OCI-LY7 (cell line): ENCODE data around the gene PXN. TPM values are rescaled to one million over a fixed set of nuclear protein-coding genes. Genes with fewer than 3 reads are reported as not detected.
A peak's percentile ranks its signal among the peaks of the same experiment; 100 is the strongest.

Experiments
- BruUV-seq: library from RNA; stranded (reverse); fragments of 400-500 nt; replicated peaks from 2 replicates; lab custom pipeline; 2021; lab: Mats Ljungman, UMichigan
- CTCF ChIA-PET: fragments of 300-600 bp; sonication (Branson Sonifier 250); formaldehyde crosslinking; loops from one replicate; lab custom pipeline; 2022; ENCODE audit warnings: antibody characterized with exemption; ENCODE audit not compliant: unreplicated experiment; lab: Charles Lee
- POLR2A ChIA-PET: fragments of 300-600 bp; sonication (Branson Sonifier 250); formaldehyde crosslinking; loops from one replicate; lab custom pipeline; 2022; ENCODE audit warnings: antibody characterized with exemption; lab: Charles Lee
- DNase-seq: peaks from one replicate; pipeline ENCODE4 v3.0.0-alpha.2; 2015; ENCODE audit warnings: low spot score
- H2AFZ ChIP-seq: fragments of 200-600 bp; sonication (generic), shearing (Covaris generic); 2 replicates; pipeline ENCODE4 v1.6.1; 2014; ENCODE audit warnings: mild to moderate bottlenecking, antibody characterized with exemption, low read length, moderate library complexity
- H3K27ac ChIP-seq: fragments of 200-600 bp; sonication (generic); 2 replicates; pipeline ENCODE4 v1.5.1; 2014; ENCODE audit warnings: mixed run types, low read depth, mild to moderate bottlenecking, moderate library complexity, low read length, inconsistent platforms; ENCODE audit not compliant: poor library complexity, severe bottlenecking
- H3K36me3 ChIP-seq: fragments of 200-600 bp; sonication (generic); 2 replicates; pipeline ENCODE4 v1.6.1; 2014; ENCODE audit warnings: mild to moderate bottlenecking, antibody characterized with exemption, low read length, moderate library complexity, mixed read lengths; ENCODE audit not compliant: insufficient read depth
- H3K4me1 ChIP-seq: fragments of 200-600 bp; sonication (generic); 2 replicates; pipeline ENCODE4 v1.5.1; 2014; ENCODE audit warnings: mild to moderate bottlenecking, low read length; ENCODE audit not compliant: insufficient read depth, poor library complexity, severe bottlenecking
- H3K4me2 ChIP-seq: fragments of 200-600 bp; sonication (generic); 2 replicates; pipeline ENCODE4 v1.6.1; 2014; ENCODE audit warnings: mild to moderate bottlenecking, low read length
- H3K4me3 ChIP-seq: fragments of 200-600 bp; sonication (generic); 2 replicates; pipeline ENCODE4 v1.5.1; 2014; ENCODE audit warnings: mild to moderate bottlenecking, low read depth, low read length; ENCODE audit not compliant: poor library complexity, severe bottlenecking
- H3K79me2 ChIP-seq: fragments of 200-600 bp; sonication (generic); 2 replicates; pipeline ENCODE4 v1.6.1; 2016; ENCODE audit warnings: low read depth, mild to moderate bottlenecking, low read length, moderate library complexity, mixed read lengths; ENCODE audit not compliant: insufficient read depth
- H3K9me2 ChIP-seq: fragments of 200-600 bp; sonication (generic); 2 replicates; pipeline ENCODE4 v1.6.1; 2016; ENCODE audit warnings: mild to moderate bottlenecking, low read length, mixed read lengths; ENCODE audit not compliant: insufficient read depth
- H3K9me3 ChIP-seq: fragments of 200-600 bp; sonication (generic); 2 replicates; pipeline ENCODE4 v1.6.1; 2014; ENCODE audit warnings: mild to moderate bottlenecking, mixed run types, low read length, mixed read lengths
- H4K20me1 ChIP-seq: fragments of 200-600 bp; sonication (generic); 2 replicates; pipeline ENCODE4 v1.6.1; 2014; ENCODE audit warnings: mild to moderate bottlenecking, antibody characterized with exemption, low read length, moderate library complexity, mixed read lengths; ENCODE audit not compliant: insufficient read depth
- CTCF ChIP-seq: fragments of 200-600 bp; sonication (generic); conservative IDR thresholded peaks from 2 replicates; pipeline ENCODE4 v1.5.1; 2014; ENCODE audit warnings: mild to moderate bottlenecking, antibody characterized with exemption, low read length, moderate library complexity, mixed read lengths
- EZH2phosphoT487 ChIP-seq: fragments of 200-600 bp; sonication (generic); IDR thresholded peaks from 2 replicates; pipeline ENCODE4 v1.6.1; 2018; ENCODE audit warnings: low read depth, borderline replicate concordance, mild to moderate bottlenecking, mixed run types, antibody characterized with exemption, low read length, moderate library complexity, mixed read lengths
- intact Hi-C: fragments of 100-400 bp; cut with micrococcal nuclease; formaldehyde crosslinking; loops from one replicate; pipeline ENCODE4 v1.10.0; 2022; ENCODE audit not compliant: unreplicated experiment
- total RNA-seq, 2 experiments: library from RNA; depleted of rRNA in 1 of 2; stranded (reverse); fragments of >200 nt in 1 of 2; shearing (Covaris generic) in 1 of 2; gene quantifications; 2 replicates each; pipeline ENCODE4 v1.2.3, GENCODE V29; 2014 to 2022

The PXN gene
- total RNA-seq, 2 experiments from 2014 or later = 8.6 to 22.9 TPM

GRCh38 chr12:120292411-120292660 is 26.8 kb upstream of the PXN start:
- H3K27ac ChIP-seq = peak overlapping the region; percentile 89
- peaks cover 32% of the 10 kb centered on the region for H3K4me1 ChIP-seq
- H3K36me3 ChIP-seq = no peaks in the 10 kb centered on the region
- BruUV-seq = TSS peak; percentile 91
- DNase-seq = no peak
- H2AFZ ChIP-seq = peak overlapping the region; percentile 14; the same call in 1 of the 2 replicates
- ChIA-PET CTCF (interaction anchor here (1.0 kb wide), 1 partner anchor 64 kb away, joined by 5 read pairs; no protein-coding TSS in a partner anchor), POLR2A (interaction anchor here (0.5 to 5.0 kb wide), 10 partner anchors 10 to 1058 kb away, joined by 4 to 75 read pairs (median 6); partner anchors contain the start of genes COX6A1, PXN and SIRT4)
- no peaks in the 10 kb centered on the region for H3K79me2 ChIP-seq
- no peak for TF ChIP-seq CTCF
- no peak for TF ChIP-seq EZH2phosphoT487
- H4K20me1 ChIP-seq = no peaks in the 10 kb centered on the region
- no peaks in the 10 kb centered on the region for H3K9me3 ChIP-seq
- H3K4me2 ChIP-seq = peak overlapping the region; percentile 69
- H3K4me3 ChIP-seq = peak overlapping the region; percentile 68
- intact Hi-C loops = loop anchor here (10.0 kb wide), 1 partner anchor 1712 kb away; no protein-coding TSS in a partner anchor
- no peaks in the 10 kb centered on the region for H3K9me2 ChIP-seq

- no peaks in the 10 kb centered on the region for H3K79me2 ChIP-seq
- intact Hi-C loops = loop anchor here (1.0 to 10.0 kb wide), 3 partner anchors 62 to 1714 kb away; no protein-coding TSS in a partner anchor
- DNase-seq = no peak
- H3K36me3 ChIP-seq = no peaks in the 10 kb centered on the region
- peak overlapping the region; percentile 60 for H3K4me3 ChIP-seq
- peaks cover 32% of the 10 kb centered on the region for H3K4me1 ChIP-seq
- peak overlapping the region; percentile 78 for H2AFZ ChIP-seq
- ChIA-PET CTCF (interaction anchor here (0.7 to 1.0 kb wide), 2 partner anchors 25 to 62 kb away, joined by 4 read pairs; partner anchors contain the start of gene PXN), POLR2A (interaction anchor here (0.7 to 5.0 kb wide), 26 partner anchors 9 to 1516 kb away, joined by 3 to 75 read pairs (median 4); partner anchors contain the start of genes COX6A1, DYNLL1, PXN and RPLP0)
- H3K9me2 ChIP-seq = no peaks in the 10 kb centered on the region
- H3K27ac ChIP-seq = peak overlapping the region; percentile 89
- TF ChIP-seq EZH2phosphoT487 (no peak), CTCF (no peak)
- no TSS peak for BruUV-seq
- peak overlapping the region; percentile 69 for H3K4me2 ChIP-seq
- no peaks in the 10 kb centered on the region for H3K9me3 ChIP-seq
- no peaks in the 10 kb centered on the region for H4K20me1 ChIP-seq
Measured at GRCh38 chr12:120290609-120291305, 25.2 kb upstream of the PXN start.

DNA sequence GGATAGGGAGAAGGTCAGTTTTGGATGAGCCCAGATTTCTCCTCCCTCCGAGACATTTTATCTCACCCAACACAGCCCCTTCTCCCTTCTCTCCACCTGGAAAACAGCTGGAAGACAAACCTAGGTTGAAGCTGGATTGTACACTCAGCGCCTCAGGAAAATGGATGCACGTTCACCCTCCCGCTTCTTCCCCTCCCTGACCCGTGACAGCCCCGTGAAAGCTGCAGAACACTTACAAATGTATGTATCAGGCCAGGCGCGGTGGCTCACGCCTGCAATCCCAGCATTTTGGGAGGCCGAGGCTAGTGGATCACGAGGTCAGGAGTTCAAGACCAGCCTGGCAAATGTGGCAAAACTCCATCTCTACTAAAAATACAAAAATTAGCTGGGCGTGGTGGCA is 22.0 kb upstream of the PXN start:
- TF ChIP-seq CTCF = no peak
- TF ChIP-seq EZH2phosphoT487 = no peak
- CTCF ChIA-PET = no interaction called here
- Histone ChIP-seq H3K27ac (no peak overlapping the region), H3K9me2 (no peaks in the 10 kb centered on the region), H3K36me3 (no peaks in the 10 kb centered on the region), H3K4me1 (peaks cover 24% of the 10 kb centered on the region), H3K4me3 (no peak overlapping the region), H2AFZ (no peak overlapping the region), H3K9me3 (no peaks in the 10 kb centered on the region), H3K4me2 (no peak overlapping the region), H3K79me2 (no peaks in the 10 kb centered on the region), H4K20me1 (no peaks in the 10 kb centered on the region)
- POLR2A ChIA-PET = interaction anchor here (0.6 kb wide), 1 partner anchor 164 kb away, joined by 3 read pairs; no protein-coding TSS in a partner anchor
- intact Hi-C loops = no loop called here
- no peak for DNase-seq
- no TSS peak for BruUV-seq
